Vagina (tissue), 2 donors: ENCODE data around the gene SMG6. TPM values are rescaled to one million over a fixed set of nuclear protein-coding genes. Genes with fewer than 3 reads are reported as not detected.

Source experiments
- DNase-seq, 2 donors: peaks; one replicate each; pipeline ENCODE4 v3.0.0-alpha.2; 2017; ENCODE audit errors: extremely low spot score in 2 of 2
- H3K27ac ChIP-seq: fragments of 200-600 bp; sonication (generic); one replicate; pipeline ENCODE4 v1.5.1; 2019
- H3K27me3 ChIP-seq: fragments of 200-600 bp; sonication (generic); one replicate; pipeline ENCODE4 v1.5.1; 2019
- H3K36me3 ChIP-seq, 2 donors: fragments of 200-600 bp; sonication (generic); one replicate each; pipeline ENCODE4 v1.5.1; 2017 to 2019
- H3K4me1 ChIP-seq: fragments of 200-600 bp; sonication (generic); one replicate; pipeline ENCODE4 v1.5.1; 2019
- H3K4me3 ChIP-seq, 2 donors: fragments of 200-600 bp; sonication (generic); 1 replicate in 1 of 2; 2 replicates in 1 of 2; pipeline ENCODE4 v1.5.1; 2016 to 2019
- H3K9me3 ChIP-seq: fragments of 200-600 bp; sonication (generic); one replicate; pipeline ENCODE4 v1.5.1; 2019
- CTCF ChIP-seq, 3 experiments: fragments of 450-650 bp in 2 of 3; fragments of 200-600 bp in 1 of 3; sonication (generic) in 1 of 3; IDR thresholded peaks; one replicate each; pipeline ENCODE4 v1.5.1; 2017 to 2019; ENCODE audit warnings: antibody characterized with exemption in 3 of 3, mild to moderate bottlenecking in 2 of 3, moderate library complexity in 2 of 3
- POLR2A ChIP-seq, 2 donors: fragments of 450-650 bp; IDR thresholded peaks; one replicate each; pipeline ENCODE4 v1.6.1; 2017; ENCODE audit warnings: antibody characterized with exemption in 2 of 2, mild to moderate bottlenecking in 2 of 2, moderate library complexity in 2 of 2
- POLR2AphosphoS5 ChIP-seq, 2 donors: sonication (generic); formaldehyde crosslinking; IDR thresholded peaks; one replicate each; pipeline ENCODE4 v1.9.0; 2017; ENCODE audit warnings: antibody characterized with exemption in 2 of 2, mild to moderate bottlenecking in 2 of 2, low read depth in 1 of 2; ENCODE audit not compliant: insufficient read depth in 1 of 2
- intact Hi-C: fragments of 100-400 bp; cut with DNase I; formaldehyde crosslinking; loops from one replicate; pipeline ENCODE4 v1.15.1; 2023
- total RNA-seq: library from RNA; depleted of rRNA; stranded (reverse); fragments of >200 nt; gene quantifications from one replicate; pipeline ENCODE4 v1.2.3, GENCODE V29; 2016

SMG6 gene
- total RNA-seq, 1 donor from 2014 or later: 46.2 TPM

GRCh38 chr17:2107506-2107905 is 196.1 kb downstream of the SMG6 start:
- Histone ChIP-seq H3K27ac (no peak overlapping the region), H3K36me3 (no peaks in the 10 kb centered on the region), H3K9me3 (no peaks in the 10 kb centered on the region), H3K4me1 (peaks cover 24% of the 10 kb centered on the region), H3K4me3 (no peak overlapping the region), H3K27me3 (no peaks in the 10 kb centered on the region)
- intact Hi-C loops: no loop called here
- TF ChIP-seq CTCF (IDR thresholded peaks at IDR 0.05) (no peak), POLR2AphosphoS5 (IDR thresholded peaks at IDR 0.05; ENCODE audit: insufficient read depth in 1 of 2, low read depth in 1 of 2) (no peak), POLR2A (IDR thresholded peaks at IDR 0.05) (no peak)
- no peak for DNase-seq

- Histone ChIP-seq H3K9me3 (no peaks in the 10 kb centered on the region), H3K27ac (no peak overlapping the region), H3K4me3 (no peak overlapping the region), H3K27me3 (no peaks in the 10 kb centered on the region), H3K4me1 (peaks cover 24% of the 10 kb centered on the region), H3K36me3 (no peaks in the 10 kb centered on the region)
- no peak for DNase-seq
- intact Hi-C loops: no loop called here
- TF ChIP-seq CTCF (IDR thresholded peaks at IDR 0.05) (no peak), POLR2A (IDR thresholded peaks at IDR 0.05) (no peak), POLR2AphosphoS5 (IDR thresholded peaks at IDR 0.05; ENCODE audit: insufficient read depth in 1 of 2, low read depth in 1 of 2) (no peak)
Observed at GRCh38 chr17:2107050-2107449, 196.5 kb downstream of the SMG6 start.

GRCh38 chr17:2106308-2106955 is 197.2 kb downstream of the SMG6 start:
- Histone ChIP-seq H3K9me3 (no peaks in the 10 kb centered on the region), H3K27me3 (no peaks in the 10 kb centered on the region), H3K4me1 (peaks cover 29% of the 10 kb centered on the region), H3K4me3 (no peak overlapping the region), H3K27ac (no peak overlapping the region), H3K36me3 (no peaks in the 10 kb centered on the region)
- no peak for DNase-seq
- TF ChIP-seq POLR2A (IDR thresholded peaks at IDR 0.05) (no peak), CTCF (IDR thresholded peaks at IDR 0.05) (no peak), POLR2AphosphoS5 (IDR thresholded peaks at IDR 0.05; ENCODE audit: insufficient read depth in 1 of 2, low read depth in 1 of 2) (no peak)
- intact Hi-C loops: no loop called here

- Histone ChIP-seq H3K27me3 (no peaks in the 10 kb centered on the region), H3K4me3 (no peak overlapping the region), H3K36me3 (no peaks in the 10 kb centered on the region), H3K9me3 (no peaks in the 10 kb centered on the region), H3K27ac (no peak overlapping the region), H3K4me1 (peaks cover 34% of the 10 kb centered on the region)
- DNase-seq: no peak
- intact Hi-C loops: no loop called here
- TF ChIP-seq POLR2A (IDR thresholded peaks at IDR 0.05): no peak
- no peak for TF ChIP-seq CTCF (IDR thresholded peaks at IDR 0.05)
- TF ChIP-seq POLR2AphosphoS5 (IDR thresholded peaks at IDR 0.05; ENCODE audit: insufficient read depth in 1 of 2, low read depth in 1 of 2): no peak
Observed at GRCh38 chr17:2105663-2106062, 197.9 kb downstream of the SMG6 start.

- no peak for DNase-seq
- Histone ChIP-seq H3K4me1 (peaks cover 34% of the 10 kb centered on the region), H3K27ac (no peak overlapping the region), H3K27me3 (no peaks in the 10 kb centered on the region), H3K4me3 (no peak overlapping the region), H3K9me3 (no peaks in the 10 kb centered on the region), H3K36me3 (no peaks in the 10 kb centered on the region)
- TF ChIP-seq POLR2AphosphoS5 (IDR thresholded peaks at IDR 0.05; ENCODE audit: insufficient read depth in 1 of 2, low read depth in 1 of 2): no peak
- no peak for TF ChIP-seq CTCF (IDR thresholded peaks at IDR 0.05)
- TF ChIP-seq POLR2A (IDR thresholded peaks at IDR 0.05): no peak
- intact Hi-C loops: no loop called here
Observed at GRCh38 chr17:2102931-2103809, 200.4 kb downstream of the SMG6 start.
